CD4-positive, alpha-beta T cell (primary cell): ENCODE measurements around the gene MB21D2. TPM values are rescaled to one million over a fixed set of nuclear protein-coding genes. Genes with fewer than 3 reads are reported as not detected.

Experiments used
- ATAC-seq: fragments of 200-7000 bp; cut with Tn5 transposase; one replicate; pipeline ENCODE4 v1.10.0; 2022; ENCODE audit warnings: mild to moderate bottlenecking; ENCODE audit not compliant: poor library complexity
- CTCF ChIA-PET: fragments of 350-600 bp; sonication (Branson Sonifier 250); formaldehyde crosslinking; loops from one replicate; lab custom pipeline; 2021; ENCODE audit warnings: antibody characterized with exemption, inconsistent platforms; lab: Charles Lee
- POLR2A ChIA-PET: fragments of 350-600 bp; sonication (Branson Sonifier 250); formaldehyde crosslinking; loops from one replicate; lab custom pipeline; 2021; ENCODE audit warnings: antibody characterized with exemption, inconsistent platforms; lab: Charles Lee
- DNase-seq, 14 experiments: peaks; one replicate each; pipeline ENCODE4 v3.0.0-alpha.2; 2013 to 2020; ENCODE audit warnings: mixed read lengths in 2 of 14
- H3K27ac ChIP-seq, 2 donors: one replicate each; pipeline versions ENCODE4 v1.5.1 to v1.7.0; 2013; ENCODE audit warnings: low read length in 2 of 2, low read depth in 1 of 2, mild to moderate bottlenecking in 1 of 2
- H3K27me3 ChIP-seq, 2 experiments: 1 replicate in 1 of 2; 2 replicates in 1 of 2; pipeline versions ENCODE4 v1.6.1 to v1.7.0; 2013; ENCODE audit warnings: low read length in 2 of 2, control low read depth in 1 of 2, mild to moderate bottlenecking in 1 of 2, moderate library complexity in 1 of 2; ENCODE audit not compliant: insufficient read depth in 2 of 2, control insufficient read depth in 1 of 2
- H3K36me3 ChIP-seq: one replicate; pipeline ENCODE4 v1.6.1; 2013; ENCODE audit warnings: low read length, control low read depth; ENCODE audit not compliant: insufficient read depth
- H3K4me1 ChIP-seq: one replicate; pipeline ENCODE4 v1.6.1; 2013; ENCODE audit warnings: low read length, control low read depth; ENCODE audit not compliant: insufficient read depth
- H3K4me3 ChIP-seq: one replicate; pipeline ENCODE4 v1.5.1; 2013; ENCODE audit warnings: mild to moderate bottlenecking, low read length, moderate library complexity
- H3K9me3 ChIP-seq, 2 experiments: 1 replicate in 1 of 2; 2 replicates in 1 of 2; pipeline versions ENCODE4 v1.6.1 to v1.7.0; 2013; ENCODE audit warnings: low read length in 2 of 2, mild to moderate bottlenecking in 2 of 2, control low read depth in 1 of 2, moderate library complexity in 1 of 2; ENCODE audit not compliant: control insufficient read depth in 1 of 2, insufficient read depth in 1 of 2
- H3K27ac Mint-ChIP-seq: one replicate; pipeline ENCODE4 v1.8.0; 2020; ENCODE audit warnings: mixed read lengths
- H3K27me3 Mint-ChIP-seq: one replicate; pipeline ENCODE4 v1.8.0; 2021; ENCODE audit warnings: mixed read lengths
- H3K36me3 Mint-ChIP-seq: one replicate; pipeline ENCODE4 v1.8.0; 2021; ENCODE audit warnings: low read depth, mixed read lengths
- H3K4me1 Mint-ChIP-seq: one replicate; pipeline ENCODE4 v1.8.0; 2021; ENCODE audit warnings: low read depth, mixed read lengths
- H3K4me3 Mint-ChIP-seq: one replicate; pipeline ENCODE4 v1.8.0; 2020; ENCODE audit warnings: mild to moderate bottlenecking, mixed read lengths
- H3K9me3 Mint-ChIP-seq: one replicate; pipeline ENCODE4 v1.8.0; 2020; ENCODE audit warnings: mixed read lengths
- intact Hi-C, 2 experiments: fragments of 100-400 bp; cut with DNase I in 1 of 2; cut with micrococcal nuclease in 1 of 2; formaldehyde crosslinking; loops; one replicate each; pipeline versions ENCODE4 v1.15.1 to v1.9.0; 2023 to 2025; cut with DNase I, micrococcal nuclease
- total RNA-seq, 174 experiments: library from RNA in 2 of 174; stranded (reverse) in 2 of 174; gene quantifications; one replicate each; pipeline ENCODE4 v1.2.3 and lab custom pipeline; 2021 to 2026
- TF ChIP-seq, protein P1 (sequence below): fragments of 200-600 bp; IDR thresholded peaks from one replicate; pipeline ENCODE4 v1.8.0; 2022; ENCODE audit warnings: antibody characterized with exemption, mild to moderate bottlenecking

Gene MB21D2
- total RNA-seq, 2 experiments from 2014 or later: 0.77 to 0.78 TPM

- no peak overlapping the region for H3K27ac ChIP-seq
- H3K27me3 Mint-ChIP-seq: peaks cover 3% of the 10 kb centered on the region
- ATAC-seq (no peak), DNase-seq (no peak)
- CTCF ChIA-PET: no interaction called here
- intact Hi-C loops: no loop called here
- H3K4me3 Mint-ChIP-seq: no peak overlapping the region
- no peak overlapping the region for H3K4me3 ChIP-seq
- H3K27me3 ChIP-seq: no peaks in the 10 kb centered on the region
- no peak overlapping the region for H3K27ac Mint-ChIP-seq
- no peaks in the 10 kb centered on the region for H3K9me3 Mint-ChIP-seq
- H3K36me3 ChIP-seq: no peaks in the 10 kb centered on the region
- no peaks in the 10 kb centered on the region for H3K4me1 ChIP-seq
- POLR2A ChIA-PET: no interaction called here
- H3K36me3 Mint-ChIP-seq: no peaks in the 10 kb centered on the region
- H3K9me3 ChIP-seq: peaks cover 0 to 4% of the 10 kb centered on the region in 2 experiments
- H3K4me1 Mint-ChIP-seq: no peaks in the 10 kb centered on the region
- TF ChIP-seq, protein P1, sequence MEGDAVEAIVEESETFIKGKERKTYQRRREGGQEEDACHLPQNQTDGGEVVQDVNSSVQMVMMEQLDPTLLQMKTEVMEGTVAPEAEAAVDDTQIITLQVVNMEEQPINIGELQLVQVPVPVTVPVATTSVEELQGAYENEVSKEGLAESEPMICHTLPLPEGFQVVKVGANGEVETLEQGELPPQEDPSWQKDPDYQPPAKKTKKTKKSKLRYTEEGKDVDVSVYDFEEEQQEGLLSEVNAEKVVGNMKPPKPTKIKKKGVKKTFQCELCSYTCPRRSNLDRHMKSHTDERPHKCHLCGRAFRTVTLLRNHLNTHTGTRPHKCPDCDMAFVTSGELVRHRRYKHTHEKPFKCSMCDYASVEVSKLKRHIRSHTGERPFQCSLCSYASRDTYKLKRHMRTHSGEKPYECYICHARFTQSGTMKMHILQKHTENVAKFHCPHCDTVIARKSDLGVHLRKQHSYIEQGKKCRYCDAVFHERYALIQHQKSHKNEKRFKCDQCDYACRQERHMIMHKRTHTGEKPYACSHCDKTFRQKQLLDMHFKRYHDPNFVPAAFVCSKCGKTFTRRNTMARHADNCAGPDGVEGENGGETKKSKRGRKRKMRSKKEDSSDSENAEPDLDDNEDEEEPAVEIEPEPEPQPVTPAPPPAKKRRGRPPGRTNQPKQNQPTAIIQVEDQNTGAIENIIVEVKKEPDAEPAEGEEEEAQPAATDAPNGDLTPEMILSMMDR: no peak
Observed at GRCh38 chr3:192940129-192940528, 22.5 kb upstream of the MB21D2 start.

GRCh38 chr3:192935441-192935840 is 17.8 kb upstream of the MB21D2 start:
- Mint-ChIP-seq H3K9me3 (no peaks in the 10 kb centered on the region), H3K27ac (no peak overlapping the region), H3K4me3 (no peak overlapping the region), H3K4me1 (no peaks in the 10 kb centered on the region), H3K27me3 (peaks cover 6% of the 10 kb centered on the region), H3K36me3 (no peaks in the 10 kb centered on the region)
- ATAC-seq: no peak
- TF ChIP-seq, protein P1: no peak
- Histone ChIP-seq H3K27ac (no peak overlapping the region), H3K36me3 (no peaks in the 10 kb centered on the region), H3K27me3 (no peaks in the 10 kb centered on the region), H3K4me3 (no peak overlapping the region), H3K4me1 (no peaks in the 10 kb centered on the region), H3K9me3 (peaks cover 0 to under 1% of the 10 kb centered on the region in 2 experiments)
- intact Hi-C loops: no loop called here
- ChIA-PET POLR2A (no interaction called here), CTCF (no interaction called here)
- no peak for DNase-seq

DNA sequence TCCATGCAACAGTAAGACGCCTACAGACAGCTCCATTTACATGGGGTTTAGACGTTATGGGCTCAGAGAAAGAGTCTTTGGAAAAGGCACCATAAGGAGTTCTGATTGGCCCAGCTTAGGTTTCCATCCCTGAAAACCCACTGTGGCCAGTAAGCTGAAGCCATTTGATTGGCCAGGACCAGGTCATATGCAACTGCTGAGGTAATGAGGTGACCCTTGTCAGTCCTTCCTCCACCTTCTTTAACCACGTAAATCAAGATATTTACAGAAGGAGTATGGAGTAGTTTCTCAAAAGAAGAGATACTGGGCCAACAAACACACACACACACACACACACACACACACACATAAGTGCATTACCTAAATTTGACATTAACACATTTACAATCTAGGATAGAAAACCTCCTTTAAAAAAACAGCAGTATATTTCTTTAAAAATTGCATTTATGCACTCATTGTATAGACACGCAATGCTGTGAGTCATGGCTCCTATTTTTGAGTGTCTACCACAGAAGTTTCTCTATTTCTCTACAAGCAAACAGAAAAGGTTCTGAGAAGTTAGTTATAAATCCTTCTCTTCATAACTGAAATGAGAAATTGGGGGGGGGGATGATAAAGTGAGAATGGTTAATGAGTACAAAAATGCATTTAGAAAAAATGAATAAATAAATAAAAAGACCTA is 16.3 kb upstream of the MB21D2 start:
- TF ChIP-seq, protein P1: no peak
- Mint-ChIP-seq H3K4me3 (no peak overlapping the region), H3K36me3 (no peaks in the 10 kb centered on the region), H3K27ac (no peak overlapping the region), H3K9me3 (no peaks in the 10 kb centered on the region), H3K4me1 (no peaks in the 10 kb centered on the region), H3K27me3 (peaks cover 7% of the 10 kb centered on the region)
- intact Hi-C loops: no loop called here
- ChIA-PET POLR2A (no interaction called here), CTCF (no interaction called here)
- Histone ChIP-seq H3K36me3 (no peaks in the 10 kb centered on the region), H3K4me1 (no peaks in the 10 kb centered on the region), H3K9me3 (no peaks in the 10 kb centered on the region), H3K27ac (no peak overlapping the region), H3K27me3 (no peaks in the 10 kb centered on the region), H3K4me3 (no peak overlapping the region)
- DNase-seq: no peak
- ATAC-seq: no peak
